Prostate gland (tissue), 2 donors: Measurements from ENCODE around the gene AGR3. TPM values are rescaled to one million over a fixed set of nuclear protein-coding genes. Genes with fewer than 3 reads are reported as not detected.
A peak's percentile ranks its signal among the peaks of the same experiment; 100 is the strongest.

Experiments used
- DNase-seq: peaks from one replicate; pipeline ENCODE4 v3.0.0-alpha.2; 2019; ENCODE audit warnings: low spot score
- H3K27ac ChIP-seq, 2 donors: fragments of 200-600 bp; sonication (generic); 2 replicates each; pipeline ENCODE4 v1.5.1; 2017 to 2019
- H3K27me3 ChIP-seq: fragments of 200-600 bp; sonication (generic); replicated peaks from 2 replicates; pipeline ENCODE4 v1.5.1; 2019; ENCODE audit not compliant: insufficient read depth
- H3K36me3 ChIP-seq, 2 donors: fragments of 200-600 bp; sonication (generic); 1 replicate in 1 of 2; 2 replicates in 1 of 2; pipeline versions ENCODE4 v1.5.1 to v1.8.1; 2017 to 2019
- H3K4me1 ChIP-seq: fragments of 200-600 bp; sonication (generic); replicated peaks from 2 replicates; pipeline ENCODE4 v1.5.1; 2019
- H3K4me3 ChIP-seq, 2 donors: fragments of 200-600 bp; sonication (generic); 2 replicates each; pipeline ENCODE4 v1.5.1; 2017 to 2019
- H3K9me3 ChIP-seq: fragments of 200-600 bp; sonication (generic); 2 replicates; pipeline ENCODE4 v1.5.1; 2017
- POLR2A ChIP-seq: fragments of 450-650 bp; IDR thresholded peaks from one replicate; pipeline ENCODE4 v1.6.1; 2016; ENCODE audit warnings: antibody characterized with exemption, mild to moderate bottlenecking
- POLR2AphosphoS5 ChIP-seq: sonication (generic); formaldehyde crosslinking; IDR thresholded peaks from one replicate; pipeline ENCODE4 v1.6.1; 2017; ENCODE audit warnings: antibody characterized with exemption
- WGBS: methylation state at CpG from one replicate; pipeline ENCODE4 v1.1.5; 2018; 5-methylcytosine and 5-hydroxymethylcytosine counted together
- intact Hi-C: fragments of 100-400 bp; cut with DNase I; formaldehyde crosslinking; loops from one replicate; pipeline ENCODE4 v1.14.2; 2022
- total RNA-seq, 2 donors: library from RNA; depleted of rRNA; stranded (reverse); fragments of >200 nt; gene quantifications; one replicate each; pipeline ENCODE4 v1.1.0, GENCODE V29; 2016
- TF ChIP-seq, protein P1 (sequence below), 4 experiments: fragments of 200-600 bp in 2 of 4; fragments of 450-650 bp in 2 of 4; sonication (generic) in 2 of 4; IDR thresholded peaks; 1 replicate in 3 of 4; 2 replicates in 1 of 4; pipeline ENCODE4 v1.5.1; 2016 to 2019; ENCODE audit warnings: antibody characterized with exemption in 4 of 4, mild to moderate bottlenecking in 2 of 4, moderate library complexity in 2 of 4

The AGR3 gene
- total RNA-seq, 2 donors from 2014 or later = 6.7 TPM; not detected in 1

DNA sequence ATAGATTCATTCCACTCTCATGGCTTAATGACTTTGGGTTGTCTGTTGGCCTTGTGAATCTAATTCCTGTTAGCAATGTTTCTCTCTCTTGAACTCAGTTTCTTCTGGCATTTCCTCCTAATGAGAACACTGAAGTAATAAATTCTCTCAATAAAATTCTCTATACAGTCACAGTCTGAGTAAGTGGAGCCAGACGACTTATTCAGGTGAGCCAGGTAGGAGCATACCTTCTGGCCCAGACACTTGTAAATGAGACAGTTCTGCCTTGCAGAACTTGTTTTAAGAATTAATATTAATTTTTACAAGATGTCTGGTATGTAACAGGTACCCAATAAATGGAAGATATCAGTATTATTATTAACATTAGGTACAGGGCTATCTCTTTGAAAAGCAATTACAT lies 48.4 kb downstream of the AGR3 start:
- Histone ChIP-seq H3K27me3 (no peaks in the 10 kb centered on the region), H3K4me3 (no peak overlapping the region), H3K4me1 (no peaks in the 10 kb centered on the region), H3K36me3 (no peaks in the 10 kb centered on the region), H3K9me3 (no peaks in the 10 kb centered on the region), H3K27ac (no peak overlapping the region)
- 45% methylated on average over 1 of the region's 1 CpG for WGBS
- intact Hi-C loops = no loop called here
- TF ChIP-seq POLR2AphosphoS5 = peak; percentile 74
- TF ChIP-seq, protein P1, sequence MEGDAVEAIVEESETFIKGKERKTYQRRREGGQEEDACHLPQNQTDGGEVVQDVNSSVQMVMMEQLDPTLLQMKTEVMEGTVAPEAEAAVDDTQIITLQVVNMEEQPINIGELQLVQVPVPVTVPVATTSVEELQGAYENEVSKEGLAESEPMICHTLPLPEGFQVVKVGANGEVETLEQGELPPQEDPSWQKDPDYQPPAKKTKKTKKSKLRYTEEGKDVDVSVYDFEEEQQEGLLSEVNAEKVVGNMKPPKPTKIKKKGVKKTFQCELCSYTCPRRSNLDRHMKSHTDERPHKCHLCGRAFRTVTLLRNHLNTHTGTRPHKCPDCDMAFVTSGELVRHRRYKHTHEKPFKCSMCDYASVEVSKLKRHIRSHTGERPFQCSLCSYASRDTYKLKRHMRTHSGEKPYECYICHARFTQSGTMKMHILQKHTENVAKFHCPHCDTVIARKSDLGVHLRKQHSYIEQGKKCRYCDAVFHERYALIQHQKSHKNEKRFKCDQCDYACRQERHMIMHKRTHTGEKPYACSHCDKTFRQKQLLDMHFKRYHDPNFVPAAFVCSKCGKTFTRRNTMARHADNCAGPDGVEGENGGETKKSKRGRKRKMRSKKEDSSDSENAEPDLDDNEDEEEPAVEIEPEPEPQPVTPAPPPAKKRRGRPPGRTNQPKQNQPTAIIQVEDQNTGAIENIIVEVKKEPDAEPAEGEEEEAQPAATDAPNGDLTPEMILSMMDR (IDR thresholded peaks at IDR 0.05) = no peak
- DNase-seq = peak; percentile 38

DNA sequence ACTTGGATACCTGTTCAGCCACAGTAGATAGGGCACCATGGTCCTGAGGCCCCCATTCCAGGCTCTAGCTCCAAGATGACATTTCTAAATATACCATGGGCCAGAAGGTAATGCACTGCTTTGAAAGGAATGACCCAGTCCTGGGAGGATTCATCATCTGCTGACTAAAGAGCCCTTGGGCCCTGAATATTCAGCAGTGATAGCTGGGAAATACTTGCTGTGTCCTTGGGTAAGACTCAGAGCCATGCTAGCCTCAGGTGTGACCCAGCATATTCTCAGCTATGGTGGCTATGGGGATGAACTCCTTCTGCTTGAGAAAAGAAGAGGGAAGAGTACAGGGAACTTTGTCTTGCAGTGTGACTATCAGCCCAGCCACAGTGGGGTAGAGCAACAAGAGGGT lies 55.7 kb downstream of the AGR3 start:
- H3K9me3 ChIP-seq = no peaks in the 10 kb centered on the region
- intact Hi-C loops = no loop called here
- TF ChIP-seq, protein P1 (IDR thresholded peaks at IDR 0.05) = no peak
- TF ChIP-seq POLR2AphosphoS5 (no peak), POLR2A (no peak)
- no peaks in the 10 kb centered on the region for H3K27me3 ChIP-seq
- H3K4me3 ChIP-seq = no peak overlapping the region
- H3K27ac ChIP-seq = no peak overlapping the region
- no peaks in the 10 kb centered on the region for H3K36me3 ChIP-seq
- DNase-seq = no peak
- H3K4me1 ChIP-seq = no peaks in the 10 kb centered on the region

DNA sequence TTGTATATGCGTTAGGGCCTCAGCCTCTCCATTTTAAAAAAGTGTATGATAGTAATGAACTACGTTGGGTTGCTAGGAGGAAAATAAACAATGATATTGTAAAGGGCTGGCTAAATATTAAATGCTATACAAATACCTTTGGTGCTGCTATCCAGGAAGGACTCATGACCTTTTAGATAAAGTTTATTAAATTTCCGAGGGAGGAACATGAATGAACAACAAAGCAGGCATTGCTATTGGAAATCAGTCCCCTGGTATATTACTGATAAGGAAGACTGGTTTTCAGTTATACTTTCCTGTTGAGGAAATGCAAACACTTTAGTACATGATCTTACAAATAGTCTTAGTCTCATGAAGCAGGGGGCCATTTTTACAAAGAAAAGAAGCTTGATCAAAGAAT lies 59.8 kb downstream of the AGR3 start:
- DNase-seq = no peak
- no peak for TF ChIP-seq POLR2AphosphoS5
- no peak for TF ChIP-seq POLR2A
- TF ChIP-seq, protein P1 (IDR thresholded peaks at IDR 0.05) = no peak
- Histone ChIP-seq H3K36me3 (no peaks in the 10 kb centered on the region), H3K9me3 (no peaks in the 10 kb centered on the region), H3K27ac (no peak overlapping the region), H3K4me1 (no peaks in the 10 kb centered on the region), H3K27me3 (no peaks in the 10 kb centered on the region), H3K4me3 (no peak overlapping the region)
- WGBS = 46% methylated on average over 3 of the region's 3 CpGs
- intact Hi-C loops = no loop called here

DNA sequence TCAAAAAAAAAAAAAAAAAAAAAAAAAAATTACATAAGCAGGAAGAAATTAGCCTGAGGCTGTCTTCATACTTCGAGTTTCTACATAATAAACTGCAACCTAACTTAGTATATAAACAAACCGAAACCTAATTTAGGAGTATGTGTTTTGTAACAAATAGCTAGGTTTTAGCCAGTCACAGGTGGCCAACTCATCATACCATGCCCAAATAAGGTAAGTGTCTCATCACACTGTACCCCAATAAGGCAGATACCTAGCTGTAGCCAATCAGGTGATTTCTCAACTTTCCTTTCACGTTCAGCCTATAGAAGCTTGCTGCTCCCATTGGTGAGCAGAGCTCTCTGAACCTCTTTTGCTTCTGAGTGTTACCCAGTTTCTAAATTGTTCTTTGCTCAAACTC lies 63.1 kb downstream of the AGR3 start:
- no peak for TF ChIP-seq POLR2A
- TF ChIP-seq POLR2AphosphoS5 = no peak
- TF ChIP-seq, protein P1 (IDR thresholded peaks at IDR 0.05) = no peak
- no peaks in the 10 kb centered on the region for H3K36me3 ChIP-seq
- H3K4me3 ChIP-seq = no peak overlapping the region
- no peaks in the 10 kb centered on the region for H3K4me1 ChIP-seq
- H3K27me3 ChIP-seq = no peaks in the 10 kb centered on the region
- intact Hi-C loops = no loop called here
- 93% methylated on average over 3 of the region's 3 CpGs for WGBS
- no peaks in the 10 kb centered on the region for H3K9me3 ChIP-seq
- no peak overlapping the region for H3K27ac ChIP-seq
- DNase-seq = no peak

DNA sequence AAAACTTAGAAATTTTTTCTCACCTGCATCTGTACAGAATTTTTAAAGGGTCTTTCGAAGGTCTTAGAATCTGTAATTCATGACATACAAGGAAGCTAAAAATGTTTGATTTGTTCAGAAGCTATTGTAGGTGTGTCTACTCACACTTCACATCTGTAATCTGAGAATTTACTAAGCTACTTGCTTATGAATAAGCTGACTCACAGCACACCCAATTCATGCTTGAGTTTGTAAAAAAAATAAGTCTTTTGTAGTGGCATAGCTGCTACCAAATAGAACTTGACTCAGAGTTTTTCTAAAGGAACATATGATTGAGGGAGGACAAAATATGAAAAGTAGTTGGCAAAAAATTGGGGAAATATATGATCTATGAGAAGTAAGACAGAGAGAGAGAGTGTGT lies 64.2 kb downstream of the AGR3 start:
- Histone ChIP-seq H3K27me3 (no peaks in the 10 kb centered on the region), H3K36me3 (no peaks in the 10 kb centered on the region), H3K4me1 (no peaks in the 10 kb centered on the region), H3K9me3 (no peaks in the 10 kb centered on the region), H3K27ac (no peak overlapping the region), H3K4me3 (no peak overlapping the region)
- intact Hi-C loops = no loop called here
- DNase-seq = no peak
- WGBS = 76% methylated on average over 1 of the region's 1 CpG
- TF ChIP-seq POLR2A = no peak
- no peak for TF ChIP-seq POLR2AphosphoS5
- TF ChIP-seq, protein P1 (IDR thresholded peaks at IDR 0.05) = no peak
